GOT3 (cell line): ENCODE data around the gene NCAM1.

Experiments used
- DNase-seq: peaks from one replicate; lab custom pipeline; 2025; ENCODE audit warnings: mixed read lengths; lab: John Stamatoyannopoulos, UW

Gene NCAM1

DNA sequence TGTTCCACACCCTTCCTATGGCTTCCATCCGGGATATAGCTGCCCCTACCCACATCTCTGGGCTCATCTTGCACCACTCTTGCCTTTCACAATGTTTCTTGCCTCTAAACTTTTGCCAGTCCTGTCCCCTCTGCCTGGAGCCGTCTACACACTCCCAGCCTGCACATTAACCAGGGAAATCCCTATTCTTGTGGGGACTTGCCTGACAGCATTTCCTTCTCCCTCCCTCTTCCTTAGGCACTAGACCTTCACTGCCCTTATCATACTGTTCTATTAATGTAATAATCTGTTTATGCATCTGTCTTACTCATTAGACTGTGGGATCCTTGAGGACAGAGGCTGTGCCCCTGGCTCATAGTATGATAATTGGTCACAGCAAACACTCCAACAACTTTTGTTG, 347.4 kb downstream of the NCAM1 start:
- DNase-seq = no peak

DNA sequence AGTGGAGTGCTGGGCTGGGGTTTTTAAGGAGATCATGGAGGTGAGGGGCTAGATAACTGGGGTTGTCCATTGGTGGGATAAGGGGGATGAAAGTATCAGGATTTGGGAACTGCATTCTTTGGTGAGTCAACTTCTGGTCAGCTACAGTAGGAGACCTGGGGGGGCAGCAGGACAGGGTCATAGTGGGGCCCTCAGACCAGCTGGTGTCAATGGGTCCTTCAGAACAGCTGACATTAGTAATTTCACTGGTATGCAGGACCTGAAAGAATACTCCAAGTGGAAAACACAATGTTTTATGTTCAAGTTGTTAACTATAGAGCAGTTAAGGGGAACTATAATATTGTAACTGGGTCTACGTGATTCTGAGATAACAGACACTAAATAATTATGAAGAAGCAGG, 350.3 kb downstream of the NCAM1 start:
- DNase-seq = no peak

DNA sequence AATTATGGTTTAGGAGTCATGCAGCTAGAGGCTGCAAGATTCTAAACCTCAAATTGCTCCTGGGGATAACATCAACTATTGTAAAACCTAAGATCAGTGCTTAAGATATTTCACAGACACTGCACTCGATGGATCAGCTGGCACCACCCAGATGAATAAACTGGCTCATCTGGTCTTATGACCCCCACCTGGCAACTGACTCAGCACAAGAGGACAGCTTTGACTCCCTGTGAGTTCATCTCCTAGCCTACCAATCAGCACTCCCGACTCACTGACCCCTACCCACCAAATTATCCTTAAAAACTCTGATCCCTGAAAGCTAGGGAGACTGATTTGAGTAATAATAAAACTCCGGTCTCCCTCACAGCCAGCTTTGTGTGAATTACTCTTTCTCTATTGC, 352.4 kb downstream of the NCAM1 start:
- DNase-seq = no peak

DNA sequence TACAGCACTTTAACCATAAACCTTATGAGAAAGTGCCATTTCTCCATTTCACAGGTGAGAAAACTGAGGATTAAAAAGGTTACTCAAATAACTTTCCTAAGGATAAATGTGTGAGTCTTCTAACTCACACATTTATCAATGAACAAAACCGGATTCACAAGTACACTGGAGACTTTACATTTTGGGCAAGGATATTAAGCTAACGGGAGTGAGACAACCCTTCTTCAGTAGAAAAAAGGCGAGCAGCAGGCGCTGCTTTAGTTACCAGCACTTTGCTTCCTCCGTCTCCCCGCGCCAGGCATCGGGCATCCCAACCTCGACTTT, 352.8 kb downstream of the NCAM1 start:
- DNase-seq = no peak

DNA sequence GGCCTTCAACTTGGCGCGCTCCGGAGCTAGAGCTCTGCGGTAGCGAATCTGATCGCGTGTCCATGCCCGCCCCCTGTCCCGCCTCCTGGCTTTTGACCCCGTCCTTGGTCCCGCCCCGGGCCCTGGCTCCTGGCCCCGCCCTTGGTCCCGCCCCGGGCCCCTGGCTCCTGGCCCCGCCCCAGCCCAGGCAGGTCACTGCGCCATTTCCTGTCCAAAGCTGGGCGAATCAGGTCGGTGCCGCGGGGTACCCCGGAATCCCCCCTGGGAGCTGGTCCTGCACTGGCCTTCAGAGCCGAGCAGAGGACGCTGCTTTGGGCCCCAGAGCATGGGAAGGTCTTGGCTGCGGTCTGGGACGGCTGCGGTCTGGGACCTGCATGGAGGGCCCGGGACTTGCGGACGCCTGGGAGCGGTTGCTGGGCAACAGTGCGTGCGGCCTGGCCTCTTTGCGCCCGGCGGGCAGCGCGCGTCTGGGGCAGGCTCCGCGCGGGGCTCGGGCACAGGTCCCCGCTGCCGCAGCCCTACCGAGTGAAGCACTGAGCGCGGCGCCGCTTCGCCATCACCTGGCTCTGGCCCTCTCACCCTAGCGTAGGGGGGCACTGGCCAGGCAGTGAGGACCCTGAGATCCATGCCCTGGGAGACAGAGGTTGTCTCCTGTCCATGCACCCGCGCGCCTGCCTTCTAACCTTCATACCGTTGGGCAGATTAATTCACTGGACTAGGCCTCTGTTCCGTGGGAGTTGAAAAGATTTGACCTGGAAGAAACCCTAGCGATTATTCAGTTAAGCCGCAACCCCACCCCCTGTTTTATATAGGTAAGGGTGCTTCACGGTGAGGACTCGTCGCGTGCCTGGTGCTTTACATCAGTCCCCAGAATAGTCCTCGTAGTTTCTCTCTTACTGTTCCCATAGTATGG, 353.4 kb downstream of the NCAM1 start, which contains the start of gene TTC12:
Gene TTC12 (plus strand): TSS at position 195 of the 913 bp plus-strand sequence. CDS start 1,675 bp downstream, outside the sequence.
- DNase-seq = no peak

DNA sequence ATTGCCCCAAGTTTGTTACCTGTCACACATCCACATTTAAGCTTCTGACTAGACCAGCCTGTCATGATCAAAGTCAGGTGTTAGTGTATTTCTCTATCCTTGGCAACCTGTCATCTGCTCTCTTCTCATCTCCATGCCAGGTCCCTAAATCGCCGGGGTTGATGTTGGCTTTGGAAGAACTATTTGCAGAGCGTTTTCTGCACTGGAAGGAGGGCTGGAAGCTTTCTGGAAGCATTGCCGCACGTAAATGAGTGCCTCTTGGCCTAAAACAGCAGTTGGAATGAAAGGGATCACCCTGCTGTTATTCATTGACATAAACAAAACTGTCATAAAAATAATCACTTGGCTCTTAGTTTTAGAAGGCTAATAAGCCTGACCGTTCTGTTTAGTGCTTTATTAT, 354.6 kb downstream of the NCAM1 start:
- no peak for DNase-seq

- no peak for DNase-seq
Observed at GRCh38 chr11:113316256-113316655, 355.0 kb downstream of the NCAM1 start.

GRCh38 chr11:113317339-113317738, 356.1 kb downstream of the NCAM1 start:
- DNase-seq = no peak

GRCh38 chr11:113319085-113319484, 357.9 kb downstream of the NCAM1 start:
- no peak for DNase-seq

DNA sequence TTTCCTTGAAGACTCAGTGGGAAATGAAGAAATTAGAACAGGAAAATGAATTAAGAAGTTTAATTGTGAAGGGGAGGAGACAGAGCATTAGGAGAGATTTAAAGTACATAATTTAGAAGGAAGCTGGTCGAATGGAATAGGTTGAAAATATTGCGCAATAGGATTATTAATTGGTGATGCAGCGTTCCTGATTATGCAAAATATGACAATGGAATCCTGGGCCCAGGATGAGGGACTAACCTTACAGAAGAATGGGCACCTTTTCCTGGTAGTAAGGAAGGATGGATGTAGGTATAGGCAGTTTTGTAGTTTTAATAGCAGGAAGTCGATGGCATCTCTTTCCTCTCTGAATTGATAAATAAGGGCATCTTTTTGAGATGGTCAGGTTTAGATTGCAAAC, 360.9 kb downstream of the NCAM1 start:
- no peak for DNase-seq

DNA sequence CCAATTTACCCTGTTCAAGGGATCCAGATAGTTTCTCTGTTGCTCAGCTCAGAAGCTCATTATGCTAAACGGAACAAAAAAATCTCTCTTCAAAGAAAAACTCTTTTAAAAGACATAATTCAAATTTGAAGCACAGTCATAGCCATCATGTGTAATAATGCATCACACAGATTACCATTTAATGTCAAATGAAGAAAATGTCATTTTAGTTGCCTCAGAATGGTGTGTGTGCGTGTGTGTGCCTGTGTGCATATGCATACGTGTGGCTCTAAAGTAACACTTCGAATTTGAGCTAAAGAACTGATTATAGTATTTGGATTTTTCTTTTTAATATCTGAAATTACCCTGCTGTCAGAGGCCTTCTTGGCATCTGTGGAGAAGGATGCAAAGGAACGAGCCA, 363.0 kb downstream of the NCAM1 start:
- DNase-seq = no peak
